ENCODE measurements around the gene C11orf54.

GRCh38 chr11:93796441-93797231 lies 55.2 kb downstream of the C11orf54 start:
- TF ChIP-seq POLR2A (IDR thresholded peaks at IDR 0.05; ENCODE audit: low read depth, low read length) (no peak), CTCF (IDR thresholded peaks at IDR 0.05; ENCODE audit: extremely low read depth in 1 of 2, insufficient read depth in 1 of 2, low read depth in 1 of 2, low read length in 2 of 2) (no peak), POLR2AphosphoS5 (IDR thresholded peaks at IDR 0.05; ENCODE audit: insufficient read depth, low read depth, low read length) (no peak)
- TF ChIP-seq, protein P1, sequence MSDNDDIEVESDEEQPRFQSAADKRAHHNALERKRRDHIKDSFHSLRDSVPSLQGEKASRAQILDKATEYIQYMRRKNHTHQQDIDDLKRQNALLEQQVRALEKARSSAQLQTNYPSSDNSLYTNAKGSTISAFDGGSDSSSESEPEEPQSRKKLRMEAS (IDR thresholded peaks at IDR 0.05; ENCODE audit: insufficient read depth, insufficient read length) = no peak
